Adrenal gland (tissue), 5 donors: ENCODE results near the gene ANKS3.

Experiments
- CTCF ChIP-seq, 6 experiments: fragments of 450-650 bp in 4 of 6; fragments of 200-600 bp in 2 of 6; sonication (generic) in 1 of 6; IDR thresholded peaks; 1 replicate in 5 of 6; 2 replicates in 1 of 6; pipeline versions ENCODE4 v1.5.1 to v1.8.0; 2016 to 2021; ENCODE audit warnings: antibody characterized with exemption in 6 of 6, mild to moderate bottlenecking in 2 of 6, moderate library complexity in 1 of 6
- POLR2A ChIP-seq, 2 donors: fragments of 450-650 bp; IDR thresholded peaks; one replicate each; pipeline ENCODE4 v1.6.1; 2017; ENCODE audit warnings: antibody characterized with exemption in 2 of 2, mild to moderate bottlenecking in 2 of 2, moderate library complexity in 1 of 2
- donor health status: DM: no; HTN: no; CAD: no.

- TF ChIP-seq CTCF (IDR thresholded peaks at IDR 0.05), result no peak
- TF ChIP-seq POLR2A (IDR thresholded peaks at IDR 0.05), result no peak
Observed at GRCh38 chr16:4659363-4660353, 74.4 kb downstream of the ANKS3 start.
